Chondrocyte (in vitro differentiated cells): ENCODE measurements around the gene SFMBT2. TPM values are rescaled to one million over a fixed set of nuclear protein-coding genes. Genes with fewer than 3 reads are reported as not detected.
A peak's percentile ranks its signal among the peaks of the same experiment; 100 is the strongest.
"Not testable (repeated sequence)": the region's sequence is repeated elsewhere in the genome, so short reads cannot be mapped to it uniquely, and the experiment has no call there.

Source experiments
- DNase-seq: peaks from one replicate; pipeline ENCODE4 v3.0.0; 2021; ENCODE audit warnings: mixed read lengths, low spot score
- H3K27ac Mint-ChIP-seq: one replicate; pipeline ENCODE4 v1.8.0; 2021; ENCODE audit warnings: mild to moderate bottlenecking, moderate library complexity, mixed read lengths; ENCODE audit not compliant: unreplicated experiment
- H3K27me3 Mint-ChIP-seq: 2 replicates; pipeline ENCODE4 v1.8.0; 2021; ENCODE audit warnings: low read depth, mixed read lengths
- H3K36me3 Mint-ChIP-seq: 2 replicates; pipeline ENCODE4 v1.8.0; 2021; ENCODE audit warnings: low read depth, mixed read lengths
- H3K4me1 Mint-ChIP-seq: 2 replicates; pipeline ENCODE4 v1.8.0; 2021; ENCODE audit warnings: low read depth, mild to moderate bottlenecking, mixed read lengths
- H3K4me3 Mint-ChIP-seq: one replicate; pipeline ENCODE4 v1.8.0; 2021; ENCODE audit warnings: mild to moderate bottlenecking, moderate library complexity, mixed read lengths; ENCODE audit not compliant: unreplicated experiment
- H3K9me3 Mint-ChIP-seq: 2 replicates; pipeline ENCODE4 v1.8.0; 2021; ENCODE audit warnings: low read depth, mixed read lengths
- total RNA-seq: library from RNA; stranded (reverse); gene quantifications from 3 replicates; pipeline ENCODE4 v1.2.1, GENCODE V29; 2021
- TF ChIP-seq, protein P1 (sequence below): fragments of 200-600 bp; sonication (generic); IDR thresholded peaks from 2 replicates; pipeline ENCODE4 v1.5.0; 2021; ENCODE audit warnings: antibody characterized with exemption, mild to moderate bottlenecking, moderate library complexity

The SFMBT2 gene
- total RNA-seq, 1 donor from 2014 or later: 1.9 TPM

DNA sequence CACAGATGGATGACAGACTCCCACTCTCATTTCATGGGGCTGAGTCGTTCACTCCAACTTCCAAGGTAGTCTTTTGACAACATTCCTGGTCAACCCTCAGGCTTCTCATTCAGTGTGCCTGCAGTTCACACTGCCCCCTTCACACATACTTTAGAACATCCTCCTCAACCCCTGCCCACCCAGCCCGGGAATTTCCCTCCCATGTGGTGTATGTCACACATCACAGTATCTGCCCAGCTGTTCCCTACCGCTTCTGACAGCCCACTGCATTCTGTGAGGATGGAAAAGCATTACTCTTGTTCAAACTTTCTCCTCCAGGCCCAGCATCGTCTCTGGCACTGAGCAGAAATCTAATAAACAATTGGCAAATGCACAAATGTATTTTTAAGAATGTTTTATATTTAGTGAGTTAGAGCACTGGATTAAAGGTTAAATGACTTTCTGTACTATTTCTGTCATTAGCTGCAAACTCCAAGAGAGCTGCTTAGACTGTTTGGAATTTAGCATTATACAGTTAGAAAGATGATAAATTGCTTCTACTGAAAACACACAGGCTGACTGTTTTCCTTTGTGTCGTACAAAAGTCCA lies 110.4 kb downstream of the SFMBT2 start:
- no peaks in the 10 kb centered on the region for H3K9me3 Mint-ChIP-seq
- TF ChIP-seq, protein P1, sequence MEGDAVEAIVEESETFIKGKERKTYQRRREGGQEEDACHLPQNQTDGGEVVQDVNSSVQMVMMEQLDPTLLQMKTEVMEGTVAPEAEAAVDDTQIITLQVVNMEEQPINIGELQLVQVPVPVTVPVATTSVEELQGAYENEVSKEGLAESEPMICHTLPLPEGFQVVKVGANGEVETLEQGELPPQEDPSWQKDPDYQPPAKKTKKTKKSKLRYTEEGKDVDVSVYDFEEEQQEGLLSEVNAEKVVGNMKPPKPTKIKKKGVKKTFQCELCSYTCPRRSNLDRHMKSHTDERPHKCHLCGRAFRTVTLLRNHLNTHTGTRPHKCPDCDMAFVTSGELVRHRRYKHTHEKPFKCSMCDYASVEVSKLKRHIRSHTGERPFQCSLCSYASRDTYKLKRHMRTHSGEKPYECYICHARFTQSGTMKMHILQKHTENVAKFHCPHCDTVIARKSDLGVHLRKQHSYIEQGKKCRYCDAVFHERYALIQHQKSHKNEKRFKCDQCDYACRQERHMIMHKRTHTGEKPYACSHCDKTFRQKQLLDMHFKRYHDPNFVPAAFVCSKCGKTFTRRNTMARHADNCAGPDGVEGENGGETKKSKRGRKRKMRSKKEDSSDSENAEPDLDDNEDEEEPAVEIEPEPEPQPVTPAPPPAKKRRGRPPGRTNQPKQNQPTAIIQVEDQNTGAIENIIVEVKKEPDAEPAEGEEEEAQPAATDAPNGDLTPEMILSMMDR: peak; percentile 16
- H3K27ac Mint-ChIP-seq: peak overlapping the region; percentile 38
- peaks cover 13% of the 10 kb centered on the region for H3K4me1 Mint-ChIP-seq
- DNase-seq: no peak
- no peaks in the 10 kb centered on the region for H3K36me3 Mint-ChIP-seq
- H3K27me3 Mint-ChIP-seq: no peaks in the 10 kb centered on the region
- H3K4me3 Mint-ChIP-seq: no peak overlapping the region

DNA sequence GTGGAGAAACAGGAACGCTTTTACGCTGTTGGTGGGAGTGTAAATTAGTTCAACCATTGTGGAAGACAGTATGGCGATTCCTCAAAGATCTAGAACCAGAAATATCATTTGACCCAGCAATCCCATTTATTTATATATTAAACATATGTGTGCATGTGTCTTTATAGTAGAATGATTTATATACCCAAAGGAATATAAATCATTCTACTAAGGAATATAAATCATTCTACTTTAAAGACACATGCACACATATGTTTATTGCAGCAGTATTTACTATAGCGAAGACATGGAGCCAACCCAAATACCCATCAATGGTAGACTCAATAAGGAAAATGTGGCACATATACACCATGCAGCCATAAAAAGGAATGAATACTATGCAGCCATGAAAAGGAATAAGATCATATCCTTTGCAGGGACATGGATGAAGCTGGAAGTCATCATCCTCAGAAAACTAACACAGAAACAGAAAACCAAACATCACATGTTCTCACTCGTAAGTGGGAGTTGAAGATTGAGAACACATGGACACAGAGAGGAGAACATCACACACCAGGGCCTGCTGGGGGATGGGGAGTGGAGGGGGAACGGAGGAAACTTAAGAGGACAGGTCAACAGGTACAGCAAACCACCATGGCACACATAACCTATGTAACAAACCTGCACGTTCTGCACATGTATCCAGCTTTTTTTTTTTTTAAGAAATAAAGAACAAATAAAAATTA lies 111.1 kb downstream of the SFMBT2 start:
- H3K27ac Mint-ChIP-seq, H3K36me3 Mint-ChIP-seq, H3K4me3 Mint-ChIP-seq, H3K9me3 Mint-ChIP-seq, H3K27me3 Mint-ChIP-seq, DNase-seq: not testable (repeated sequence)
- peaks cover 13% of the 10 kb centered on the region for H3K4me1 Mint-ChIP-seq

DNA sequence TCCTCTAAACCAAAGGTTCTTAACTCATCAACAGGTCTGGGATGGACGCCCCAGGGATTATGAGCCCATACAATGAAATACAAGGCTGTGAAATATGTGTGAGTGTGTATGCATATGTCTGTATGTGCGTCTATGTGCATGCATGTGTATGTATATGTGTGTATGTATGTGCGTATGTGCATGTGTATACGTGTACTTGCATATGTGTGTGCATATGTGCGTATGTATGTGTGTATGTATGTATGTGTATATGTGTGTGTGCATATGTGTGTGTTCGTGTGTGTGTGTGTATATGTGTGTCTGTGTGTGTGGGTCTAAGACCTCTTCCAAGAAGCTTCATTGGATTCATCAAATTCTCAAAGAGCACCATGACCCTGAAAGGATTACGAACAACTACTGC lies 112.3 kb downstream of the SFMBT2 start:
- Mint-ChIP-seq H3K9me3 (no peaks in the 10 kb centered on the region), H3K4me3 (no peak overlapping the region), H3K27me3 (no peaks in the 10 kb centered on the region), H3K4me1 (peaks cover 13% of the 10 kb centered on the region), H3K36me3 (no peaks in the 10 kb centered on the region), H3K27ac (no peak overlapping the region)
- TF ChIP-seq, protein P1: no peak
- no peak for DNase-seq

DNA sequence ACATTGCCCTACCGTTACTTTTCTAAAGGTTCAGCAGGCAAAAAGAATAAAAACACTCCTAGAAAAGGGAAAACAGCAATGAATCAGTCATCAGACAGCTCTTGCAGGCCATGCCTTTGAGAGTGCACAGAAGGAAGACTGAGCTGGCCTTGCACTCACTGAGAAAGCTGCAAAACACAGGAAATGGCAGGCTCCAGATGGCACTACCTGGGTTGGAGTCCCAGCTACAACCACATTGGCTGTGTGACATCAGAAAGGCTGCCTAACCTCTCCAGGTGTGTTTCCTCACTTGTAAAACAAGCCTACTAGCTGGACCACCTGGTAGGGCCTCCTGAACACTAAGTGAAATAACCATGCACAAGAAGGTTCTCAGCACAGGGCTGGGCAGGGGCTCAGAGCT lies 113.7 kb downstream of the SFMBT2 start:
- H3K27me3 Mint-ChIP-seq: no peaks in the 10 kb centered on the region
- H3K4me1 Mint-ChIP-seq: peaks cover 13% of the 10 kb centered on the region
- no peaks in the 10 kb centered on the region for H3K9me3 Mint-ChIP-seq
- DNase-seq: no peak
- H3K4me3 Mint-ChIP-seq: no peak overlapping the region
- H3K27ac Mint-ChIP-seq: no peak overlapping the region
- H3K36me3 Mint-ChIP-seq: no peaks in the 10 kb centered on the region
- TF ChIP-seq, protein P1: no peak

DNA sequence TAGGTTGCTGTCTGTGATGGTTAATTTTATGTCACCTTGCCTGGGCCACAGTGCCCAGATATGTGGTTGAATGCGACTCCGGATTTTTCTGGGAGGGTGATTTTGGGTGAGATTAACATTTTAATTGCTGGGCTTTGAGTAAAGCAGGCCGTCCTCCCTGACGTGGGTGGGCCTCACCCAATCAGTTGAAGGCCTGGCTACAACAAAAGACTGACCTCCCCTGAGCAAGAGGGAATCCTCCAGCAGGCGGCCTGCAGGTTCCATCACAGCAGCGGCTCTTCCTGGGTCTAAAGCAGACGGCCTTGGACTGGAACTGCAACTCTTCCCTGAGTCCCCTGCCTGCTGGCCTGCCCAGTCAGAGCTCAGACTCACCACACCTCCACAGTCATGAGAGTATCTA lies 114.2 kb downstream of the SFMBT2 start:
- H3K27me3 Mint-ChIP-seq: no peaks in the 10 kb centered on the region
- no peaks in the 10 kb centered on the region for H3K36me3 Mint-ChIP-seq
- no peak overlapping the region for H3K27ac Mint-ChIP-seq
- H3K4me3 Mint-ChIP-seq: no peak overlapping the region
- DNase-seq: no peak
- TF ChIP-seq, protein P1: no peak
- H3K9me3 Mint-ChIP-seq: no peaks in the 10 kb centered on the region
- peaks cover 14% of the 10 kb centered on the region for H3K4me1 Mint-ChIP-seq

DNA sequence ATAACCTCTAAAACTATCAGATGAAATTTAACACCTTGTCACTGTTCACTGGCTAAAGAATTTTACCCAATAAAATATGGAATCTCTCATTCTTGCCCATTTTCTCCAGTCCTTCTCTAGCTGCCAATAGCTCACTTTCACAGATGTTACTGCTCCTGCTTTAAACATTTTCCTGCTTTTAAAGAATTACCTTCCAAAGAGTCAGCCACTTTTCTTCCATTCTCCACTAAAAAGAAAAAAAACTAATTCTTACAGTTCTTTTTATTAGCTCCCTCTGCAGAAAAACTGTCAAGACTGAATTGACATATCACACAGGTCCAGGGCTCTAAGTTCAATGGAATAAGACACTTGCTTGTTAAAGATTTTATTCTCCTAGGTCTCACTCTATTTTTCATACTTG lies 114.8 kb downstream of the SFMBT2 start:
- Mint-ChIP-seq H3K4me3 (no peak overlapping the region), H3K36me3 (no peaks in the 10 kb centered on the region), H3K9me3 (no peaks in the 10 kb centered on the region), H3K27ac (no peak overlapping the region), H3K4me1 (peaks cover 19% of the 10 kb centered on the region), H3K27me3 (no peaks in the 10 kb centered on the region)
- DNase-seq: no peak
- TF ChIP-seq, protein P1: no peak
